ENCODE measurements around the gene GINS2.

GINS2 gene

DNA sequence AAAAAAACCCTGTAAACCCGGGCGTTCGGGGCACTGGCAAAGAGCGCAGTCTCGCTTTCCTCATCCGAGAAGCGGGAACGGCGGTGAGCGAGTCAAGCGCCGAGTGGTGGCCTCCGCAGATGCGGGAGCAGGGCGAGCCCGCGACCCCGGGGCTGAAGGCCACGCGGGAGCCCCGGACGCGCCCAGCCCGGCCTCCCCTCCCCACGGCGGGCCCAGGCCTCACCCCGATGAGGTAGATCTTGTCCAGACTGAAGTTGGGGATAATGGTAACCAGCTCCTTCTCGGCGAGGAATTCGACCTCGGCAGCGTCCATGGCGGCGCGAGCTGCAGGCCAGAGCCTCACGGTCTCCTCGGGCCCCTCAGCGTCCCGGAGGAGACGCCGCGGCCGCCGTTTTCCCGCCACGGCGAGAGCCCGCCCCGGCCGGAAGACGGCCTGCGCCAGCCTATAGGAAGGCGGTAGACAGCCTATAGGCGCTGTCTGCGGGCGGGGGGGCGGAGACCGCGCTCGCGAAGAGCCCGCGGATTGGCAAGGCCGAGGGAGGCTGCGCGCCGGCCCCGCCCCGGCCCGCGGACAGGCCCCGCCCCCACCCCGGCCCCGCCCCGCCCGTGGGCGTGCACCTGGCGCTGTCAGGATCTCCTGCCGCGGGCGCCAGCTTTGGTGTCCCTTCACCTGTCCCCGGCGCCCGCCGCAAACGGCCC lies at the start of gene GINS2:
Gene GINS2, minus strand, starts transcription at position 369 of the 699 bp plus-strand sequence. Its CDS starts 56 bp downstream, at position 313.
- no peak for DNase-seq

DNA sequence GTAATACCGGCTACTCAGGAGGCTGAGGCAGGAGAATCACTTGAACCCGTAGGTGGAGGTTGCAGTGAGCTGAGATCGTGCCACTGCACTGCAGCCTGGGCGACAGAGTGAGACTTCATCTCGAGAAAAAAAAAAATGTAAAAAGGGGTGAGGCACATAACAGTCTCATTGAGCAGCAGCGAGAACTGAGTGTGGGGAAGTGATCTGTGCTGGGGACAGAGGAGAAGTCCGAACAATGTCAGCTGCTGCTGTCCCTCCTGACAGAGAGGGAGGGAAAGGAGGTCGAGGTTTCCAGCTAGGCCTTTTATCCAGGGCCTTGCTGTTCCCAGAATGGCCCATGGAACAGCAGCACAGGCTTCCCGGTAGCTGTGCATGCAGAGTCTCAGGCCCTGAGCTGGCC lies 48.2 kb upstream of the GINS2 start:
- no peak for DNase-seq

DNA sequence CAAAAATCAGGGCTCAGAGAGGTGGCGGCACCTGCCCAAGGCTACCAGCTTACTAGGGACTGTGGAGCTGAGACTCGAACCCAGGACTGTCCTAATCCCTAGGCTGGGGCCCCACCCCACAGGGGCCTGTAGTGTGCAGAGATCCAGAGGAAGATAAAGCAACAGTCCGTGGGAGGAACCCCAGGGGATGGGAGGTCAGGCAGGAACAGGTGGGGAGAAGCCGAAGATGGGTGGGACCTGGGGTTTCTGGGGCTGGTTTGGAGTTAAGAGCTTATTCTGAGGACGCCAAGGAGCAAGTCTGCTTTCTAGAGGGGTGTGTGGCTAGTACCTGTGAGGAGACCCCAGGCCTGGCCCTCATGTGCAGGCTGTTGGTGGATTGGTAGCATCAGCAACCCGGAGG lies 47.2 kb upstream of the GINS2 start:
- DNase-seq = no peak

DNA sequence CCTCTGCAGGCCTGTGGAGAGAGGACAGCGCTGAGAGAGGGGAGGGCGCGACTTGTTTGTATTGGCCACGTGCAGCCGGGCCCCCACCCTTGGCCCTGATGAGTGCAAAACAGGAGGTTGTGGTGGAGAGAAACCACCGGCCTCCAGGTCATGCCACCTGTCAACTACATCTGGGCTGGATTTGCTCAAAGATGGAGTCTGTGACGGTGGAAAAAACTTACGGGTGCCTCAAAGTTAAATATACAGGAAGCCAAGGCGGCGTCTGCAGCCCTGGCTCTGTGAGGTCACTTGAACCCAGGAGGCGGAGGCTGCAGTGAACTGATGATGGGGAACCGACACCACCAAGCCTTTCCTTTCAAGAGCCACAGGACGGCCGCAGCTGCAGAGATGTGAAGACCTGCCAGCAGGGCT lies 46.5 kb upstream of the GINS2 start:
- no peak for DNase-seq

DNA sequence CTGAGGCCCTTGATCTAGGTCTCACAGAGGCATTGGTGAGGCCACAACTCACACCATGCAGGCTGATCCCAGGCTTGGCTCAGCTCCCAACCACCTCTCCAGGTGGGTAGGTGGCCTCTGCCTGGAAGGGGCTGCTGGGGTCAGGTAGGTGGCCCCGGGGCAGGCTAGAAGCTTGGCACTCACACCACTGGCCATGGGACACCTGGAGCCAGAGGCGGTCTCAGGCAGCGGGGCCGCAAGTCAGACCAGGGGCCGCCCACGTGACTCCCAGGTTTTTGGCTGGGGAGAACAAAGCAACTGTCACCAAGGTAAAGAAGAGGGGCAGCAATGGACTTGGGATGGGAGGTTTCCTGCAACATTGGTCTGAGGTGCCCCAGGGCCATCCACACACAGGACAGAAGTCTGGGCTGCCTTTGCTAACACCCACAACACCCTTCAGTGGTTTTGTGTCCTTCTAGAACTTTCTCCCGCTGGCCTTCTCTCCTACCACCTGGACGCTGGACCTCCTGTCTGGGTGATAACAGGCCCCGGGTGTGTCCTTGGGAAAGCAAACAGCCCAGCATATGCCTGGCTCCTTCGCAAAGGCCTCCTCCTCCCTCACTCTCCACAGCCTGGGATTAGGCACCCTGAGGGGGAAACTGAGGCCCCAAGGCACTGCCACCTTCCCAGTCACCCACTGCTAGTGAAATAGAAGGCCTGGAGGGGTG lies 45.7 kb upstream of the GINS2 start:
- no peak for DNase-seq

DNA sequence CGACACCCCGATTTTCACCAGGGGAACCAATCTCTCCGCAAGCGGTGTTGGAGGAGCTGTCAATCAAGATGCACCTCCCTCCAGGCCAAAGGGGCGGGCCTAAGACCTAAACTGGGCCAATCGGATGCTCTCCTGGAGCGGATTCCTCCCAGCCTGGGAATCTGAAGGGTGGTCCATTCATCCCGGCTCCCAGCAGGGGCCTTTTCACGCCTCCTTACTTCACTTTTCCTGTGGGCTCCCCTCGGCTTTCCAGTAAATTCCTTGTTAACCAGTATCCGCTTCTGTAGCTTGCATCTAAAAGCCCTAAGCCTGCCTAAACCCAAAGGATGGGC lies 45.1 kb upstream of the GINS2 start:
- DNase-seq = no peak

DNA sequence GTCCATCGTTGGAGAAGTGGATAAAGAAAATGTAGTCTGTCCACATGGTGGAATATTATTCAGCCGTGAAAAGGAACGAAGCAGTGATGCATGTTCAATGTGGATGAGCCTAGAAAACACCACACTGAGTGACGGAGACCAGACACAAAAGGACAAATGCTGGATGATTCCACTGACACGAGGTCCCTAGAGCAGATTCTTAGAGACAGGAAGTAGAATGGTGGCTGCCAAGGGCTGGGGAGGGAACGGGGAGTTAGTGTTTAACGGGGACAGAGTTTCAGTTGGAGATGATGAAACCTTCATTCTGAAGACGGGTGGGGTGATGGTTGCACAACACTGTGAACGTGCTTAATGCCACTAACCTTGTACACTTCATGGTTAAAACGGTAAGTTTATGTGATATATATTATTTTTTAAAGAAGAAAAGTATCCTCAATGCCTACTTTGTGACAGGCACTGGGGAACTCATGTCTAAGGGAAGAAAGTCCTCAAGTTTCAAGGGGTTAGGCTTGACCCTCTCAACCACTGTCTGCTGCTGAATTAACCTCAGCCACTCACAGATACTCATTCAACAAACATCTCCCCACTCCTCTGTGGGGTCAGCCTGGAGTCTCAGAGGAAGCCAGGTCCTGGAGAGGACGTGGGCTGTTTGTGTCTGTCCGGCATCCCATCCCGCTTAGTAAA lies 44.5 kb upstream of the GINS2 start:
- DNase-seq = no peak

DNA sequence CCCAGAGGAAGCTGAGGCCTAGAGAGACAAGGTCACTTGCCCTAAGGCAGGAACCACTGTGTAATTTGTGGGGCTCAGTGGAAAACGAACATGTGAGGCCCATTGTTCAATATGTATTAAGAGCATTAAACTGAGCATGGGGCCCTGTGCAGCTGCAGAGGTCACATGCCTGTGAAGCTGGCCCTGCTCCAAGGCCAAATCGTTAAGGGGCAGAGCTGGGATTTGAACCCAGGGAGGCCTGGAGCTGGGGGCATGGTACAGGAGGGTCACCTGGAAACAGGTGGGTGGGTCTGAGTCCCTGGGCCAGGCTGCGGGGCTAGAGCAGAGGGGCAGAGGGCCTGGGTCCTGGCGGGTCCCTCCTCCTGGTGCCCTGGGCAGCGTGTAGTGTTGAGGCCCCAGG lies 42.4 kb upstream of the GINS2 start:
- no peak for DNase-seq

DNA sequence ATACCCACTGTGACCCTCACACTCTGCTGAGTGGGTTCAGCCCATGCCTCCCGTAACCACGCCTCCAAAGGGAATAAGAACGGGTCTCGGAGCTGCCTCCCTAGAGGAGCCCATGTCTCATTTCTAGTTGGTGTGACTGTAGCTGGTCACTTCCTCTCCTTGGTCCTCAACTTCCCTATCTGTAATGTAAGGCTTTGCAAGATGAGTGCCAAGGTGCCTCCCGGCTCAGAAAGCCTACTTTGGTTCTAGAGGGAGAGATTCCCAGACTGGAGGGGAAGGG lies 41.4 kb upstream of the GINS2 start:
- no peak for DNase-seq

DNA sequence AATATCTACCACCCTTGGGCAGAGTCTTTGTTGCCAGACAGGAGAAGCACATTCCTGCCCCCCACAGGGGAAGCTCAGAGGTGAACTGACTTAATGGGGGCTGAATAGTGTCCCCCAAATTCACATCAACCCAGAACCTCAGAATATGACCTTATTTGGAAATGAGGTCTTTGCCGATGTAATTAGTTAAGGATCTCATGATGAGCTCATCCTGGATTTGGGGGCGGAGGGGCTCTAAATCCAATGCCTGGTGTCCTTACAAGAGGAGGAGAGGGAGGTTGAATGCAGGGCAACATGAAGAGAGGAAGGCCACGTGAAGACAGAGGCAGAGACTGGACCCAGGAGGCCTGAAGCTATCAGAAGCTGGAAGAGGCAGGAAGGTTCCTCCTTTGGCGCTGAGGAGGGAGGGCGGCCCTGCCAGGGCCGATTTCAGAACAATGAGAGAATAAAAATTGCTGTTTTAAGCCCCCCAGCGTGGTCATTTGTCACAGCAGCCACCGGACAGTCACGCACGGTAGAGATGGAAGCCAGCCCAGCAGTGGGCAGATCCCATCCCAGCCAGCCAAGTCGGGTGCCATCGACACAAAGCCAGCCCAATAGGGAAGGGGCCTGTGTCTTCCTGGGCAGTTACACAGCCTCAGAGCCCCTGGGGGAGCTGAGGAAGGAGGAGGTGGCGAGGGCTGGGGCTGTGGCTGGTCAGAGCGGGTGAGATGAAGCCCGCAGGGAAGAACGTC lies 40.9 kb upstream of the GINS2 start:
- no peak for DNase-seq

DNA sequence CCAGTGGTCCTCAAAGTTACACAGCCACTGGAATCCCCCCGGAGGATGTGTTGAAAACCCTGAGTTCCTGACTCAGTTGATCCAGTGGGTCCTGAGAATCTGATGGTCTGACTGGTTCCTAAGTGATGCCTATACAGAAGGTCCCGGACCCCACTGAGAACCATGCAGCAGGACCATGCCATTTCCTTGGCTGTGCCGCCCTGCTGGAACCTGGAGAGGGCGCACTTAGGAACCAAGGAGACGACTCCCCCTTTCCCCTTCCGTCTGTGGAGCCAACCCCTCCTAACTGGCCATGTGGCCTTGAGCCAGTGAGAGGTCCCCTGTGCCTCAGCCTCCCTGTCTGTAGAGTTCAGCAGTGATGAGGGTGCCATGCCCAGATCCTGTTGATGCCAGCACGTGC lies 40.1 kb upstream of the GINS2 start:
- DNase-seq = no peak

DNA sequence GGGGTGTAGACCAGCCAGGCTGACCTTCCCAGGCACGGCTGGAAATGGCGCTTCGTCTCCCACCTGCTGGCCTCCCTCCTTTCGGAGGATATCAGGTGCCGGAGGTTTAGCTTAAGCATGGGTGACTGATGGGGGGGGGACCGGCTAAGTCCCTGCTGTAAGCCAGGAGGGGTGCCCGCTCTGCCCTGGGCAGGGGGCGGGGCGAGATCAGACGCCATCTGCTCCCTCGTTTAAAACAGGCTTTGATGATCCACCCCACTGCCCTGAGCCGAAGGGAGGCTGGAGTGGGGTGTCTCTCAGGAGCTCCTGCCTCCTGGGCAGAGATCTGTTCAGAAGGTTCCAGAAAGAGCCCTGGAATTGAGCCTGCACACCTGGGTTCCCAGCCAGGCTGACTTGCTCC lies 36.2 kb upstream of the GINS2 start:
- DNase-seq = no peak

DNA sequence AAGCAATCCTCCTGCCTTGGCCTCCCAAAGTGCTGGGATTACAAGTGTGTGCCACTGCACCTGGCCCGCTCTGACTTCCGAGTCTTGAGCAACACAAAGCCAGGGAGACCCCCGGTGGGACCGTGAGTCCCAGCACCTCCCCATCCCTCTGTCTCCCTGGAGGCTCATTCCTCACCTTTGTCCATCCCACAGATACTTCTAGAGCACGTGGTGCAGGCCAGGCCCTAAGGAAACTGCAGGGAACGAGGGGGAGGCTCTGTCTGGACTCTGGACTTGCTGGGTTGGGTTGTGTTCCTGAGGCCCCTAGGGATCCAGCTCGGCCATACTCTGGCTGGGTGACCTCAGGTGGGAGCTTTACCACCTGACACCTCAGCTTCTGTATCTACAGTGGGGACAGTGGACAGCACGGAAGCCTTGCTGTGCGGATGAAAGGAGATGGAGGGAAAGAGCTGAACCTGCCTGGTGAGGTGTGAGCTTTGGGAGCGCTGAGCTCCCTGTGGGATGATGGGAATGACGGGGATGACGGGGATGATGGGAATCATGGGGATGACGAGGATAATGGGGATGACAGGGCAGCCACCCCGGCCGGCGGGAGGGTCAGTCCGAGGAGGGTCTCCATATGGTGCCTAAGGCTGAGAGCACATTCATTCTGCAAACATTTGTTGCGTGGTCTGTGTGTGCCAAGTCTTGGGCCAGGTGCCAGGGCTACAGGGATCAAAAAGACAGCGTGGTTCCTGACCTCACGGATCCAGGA lies 35.5 kb upstream of the GINS2 start:
- DNase-seq = no peak

DNA sequence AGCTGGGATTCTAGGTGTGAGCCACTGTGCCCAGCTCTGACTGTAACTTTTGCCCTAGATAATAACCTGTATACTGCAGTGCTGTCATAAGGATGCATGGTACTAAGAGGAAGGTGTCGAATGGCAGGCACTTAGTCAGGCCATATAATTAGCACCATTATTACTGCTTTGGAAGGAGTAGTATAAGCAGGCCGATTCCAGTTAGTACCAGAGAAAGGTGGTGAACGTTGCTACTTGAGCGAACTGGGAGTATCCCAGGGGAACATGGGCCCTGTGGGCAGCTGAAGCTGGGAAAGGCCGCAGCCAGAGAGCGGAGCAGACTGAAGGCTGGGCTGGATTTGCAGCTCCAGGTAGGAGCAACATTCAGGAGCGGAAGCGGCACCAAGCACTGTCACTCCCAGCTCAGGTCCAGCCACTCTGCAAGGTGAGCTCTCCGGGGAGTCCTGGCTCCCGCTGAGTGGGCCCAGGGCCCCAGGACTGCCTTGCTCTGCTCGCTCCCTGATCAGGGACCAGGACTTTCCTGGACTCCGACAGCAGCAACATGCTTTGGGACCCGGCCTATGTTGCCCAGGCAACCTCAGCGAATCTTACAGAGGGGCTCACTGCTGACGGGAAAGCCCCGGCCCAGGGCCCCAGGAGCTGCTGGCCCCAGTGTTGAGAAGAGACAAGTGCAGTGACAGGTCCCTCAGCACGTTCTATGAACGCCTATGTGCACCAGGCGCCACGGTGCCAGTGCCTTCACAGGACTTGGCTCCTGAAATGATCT lies 33.6 kb upstream of the GINS2 start:
- no peak for DNase-seq

DNA sequence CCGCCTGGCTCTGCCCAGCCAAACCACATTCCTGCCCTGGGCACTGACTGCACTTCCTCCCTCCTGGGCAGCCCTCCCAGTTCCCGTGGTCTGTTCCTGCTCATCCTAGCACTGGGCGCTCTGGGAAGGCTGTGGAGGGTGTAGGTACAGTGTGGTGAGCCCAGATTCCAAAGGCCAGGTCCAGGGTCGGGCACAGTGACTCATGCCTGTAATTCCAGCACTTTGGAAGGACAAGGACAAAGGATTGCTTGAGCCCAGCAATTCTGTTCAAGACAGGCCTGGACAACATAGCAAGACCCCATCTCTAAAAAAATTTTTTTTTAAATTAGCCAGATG lies 31.5 kb upstream of the GINS2 start:
- DNase-seq = no peak

DNA sequence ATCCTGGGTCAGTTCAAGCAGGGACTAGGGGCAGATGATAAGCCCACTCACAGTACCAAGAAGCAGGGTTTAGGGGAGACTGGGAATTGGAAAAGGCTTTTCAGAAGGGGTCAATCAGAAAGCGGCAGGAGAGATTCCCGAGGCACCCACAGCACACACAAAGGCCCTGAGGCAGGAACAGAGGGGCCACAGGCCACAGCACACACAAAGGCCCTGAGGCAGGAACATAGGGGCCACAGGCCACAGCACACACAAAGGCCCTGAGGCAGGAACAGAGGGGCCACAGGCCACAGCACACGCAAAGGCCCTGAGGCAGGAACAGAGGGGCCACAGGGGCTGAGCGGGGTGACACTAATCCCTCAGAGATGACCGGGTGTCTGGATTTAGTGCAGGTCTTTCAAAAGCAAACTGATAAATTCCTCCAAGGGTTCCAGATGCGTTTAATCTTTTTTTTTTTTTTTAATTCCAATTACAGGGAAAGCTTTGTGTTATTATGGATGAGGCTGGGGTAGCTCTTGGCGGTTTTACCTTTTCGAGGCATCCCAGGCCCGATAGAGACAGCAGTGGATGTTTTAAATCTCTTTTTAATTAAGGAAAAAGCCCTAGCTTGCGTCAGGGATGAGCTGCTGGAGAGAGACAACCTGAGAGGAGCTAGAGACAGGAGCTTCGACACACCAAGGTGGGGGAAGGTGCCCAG lies 31.0 kb upstream of the GINS2 start:
- no peak for DNase-seq

DNA sequence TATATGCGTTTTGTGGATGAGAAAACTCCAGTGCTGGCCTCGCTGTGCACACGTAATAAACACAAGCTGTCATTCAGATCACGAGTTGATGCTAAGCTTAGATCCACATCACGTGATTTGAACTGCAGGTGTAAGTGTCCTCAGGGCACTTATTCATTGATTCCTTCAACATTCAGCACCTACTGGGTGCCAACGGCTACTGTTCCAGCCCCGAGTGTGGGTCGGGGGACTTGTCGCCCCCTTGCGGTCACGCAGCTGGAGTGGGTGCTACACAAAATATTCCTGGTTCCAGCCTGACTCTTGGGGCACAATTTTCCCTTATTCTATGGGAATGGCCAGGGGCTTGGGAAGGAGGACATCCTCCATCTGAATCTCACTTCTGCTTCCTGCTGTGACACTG lies 29.9 kb upstream of the GINS2 start:
- DNase-seq = no peak

DNA sequence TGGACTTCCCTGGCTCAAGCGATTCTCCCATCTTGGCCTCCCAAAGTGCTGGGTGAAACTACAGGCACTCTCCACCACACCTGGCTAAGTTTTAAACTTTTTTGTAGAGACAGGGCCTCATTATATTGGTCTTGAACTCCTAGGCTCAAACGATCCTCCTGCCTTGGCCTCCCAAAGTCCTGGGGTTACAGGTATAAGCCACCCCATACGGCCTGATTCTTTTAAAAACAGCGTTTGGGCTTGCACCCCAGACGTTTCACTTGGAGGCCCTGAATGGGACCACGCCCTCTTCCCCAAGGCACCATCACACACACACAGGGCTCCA lies 29.4 kb upstream of the GINS2 start:
- DNase-seq = no peak

DNA sequence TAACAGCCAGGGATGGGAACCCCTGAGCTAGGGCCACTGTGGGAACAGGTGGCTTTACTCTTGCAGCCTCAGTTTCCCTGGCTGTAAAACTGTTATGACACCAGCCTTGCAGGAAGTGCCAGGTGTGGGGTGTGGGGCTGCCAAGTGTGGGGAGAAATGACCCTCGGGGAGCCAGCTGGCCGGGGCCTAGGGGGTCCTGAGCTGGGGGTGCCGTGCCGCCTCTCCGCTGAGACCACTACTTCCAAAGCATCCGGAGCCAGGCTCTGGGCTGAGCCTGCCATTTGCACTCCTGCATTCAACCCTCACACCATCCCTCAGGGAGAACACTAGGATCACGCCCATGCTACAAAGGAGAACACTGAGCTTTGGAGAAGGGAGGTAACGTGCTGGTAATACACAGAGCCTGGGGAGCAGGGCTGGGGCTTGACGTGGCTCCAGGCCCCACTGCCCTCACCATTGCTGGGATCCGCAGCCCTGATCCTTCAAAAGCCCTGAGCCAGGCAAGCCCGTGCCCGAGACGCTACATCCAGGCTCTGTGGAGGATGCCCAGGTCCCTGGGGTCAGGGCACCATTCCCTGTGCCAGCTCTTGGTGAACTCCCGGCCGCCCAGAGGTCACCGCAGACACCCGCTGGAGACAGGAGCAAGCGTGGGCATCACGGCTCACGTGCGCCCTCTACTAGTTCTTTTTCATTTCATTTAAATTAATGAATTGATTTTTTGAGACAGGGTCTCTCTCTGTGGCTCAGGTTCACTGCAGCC lies 28.8 kb upstream of the GINS2 start:
- DNase-seq = no peak

DNA sequence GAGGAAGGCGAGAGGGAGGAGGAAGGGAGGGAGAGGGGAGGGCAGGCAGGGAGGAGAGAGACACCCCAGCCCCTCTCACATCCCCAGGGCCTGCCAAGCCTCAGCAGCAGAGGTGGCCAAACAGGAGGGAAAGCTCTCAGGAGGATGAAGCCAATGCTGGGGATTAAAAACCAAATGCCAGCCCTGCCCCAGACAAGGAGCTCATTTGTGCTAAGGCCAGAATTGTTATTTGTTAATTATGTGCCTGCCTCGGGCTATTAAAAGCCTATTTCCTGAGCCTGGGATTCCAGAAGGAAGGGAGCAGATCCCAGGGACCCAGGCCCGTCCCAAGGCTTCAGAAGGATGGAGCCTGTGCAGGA lies 27.9 kb upstream of the GINS2 start:
- no peak for DNase-seq

DNA sequence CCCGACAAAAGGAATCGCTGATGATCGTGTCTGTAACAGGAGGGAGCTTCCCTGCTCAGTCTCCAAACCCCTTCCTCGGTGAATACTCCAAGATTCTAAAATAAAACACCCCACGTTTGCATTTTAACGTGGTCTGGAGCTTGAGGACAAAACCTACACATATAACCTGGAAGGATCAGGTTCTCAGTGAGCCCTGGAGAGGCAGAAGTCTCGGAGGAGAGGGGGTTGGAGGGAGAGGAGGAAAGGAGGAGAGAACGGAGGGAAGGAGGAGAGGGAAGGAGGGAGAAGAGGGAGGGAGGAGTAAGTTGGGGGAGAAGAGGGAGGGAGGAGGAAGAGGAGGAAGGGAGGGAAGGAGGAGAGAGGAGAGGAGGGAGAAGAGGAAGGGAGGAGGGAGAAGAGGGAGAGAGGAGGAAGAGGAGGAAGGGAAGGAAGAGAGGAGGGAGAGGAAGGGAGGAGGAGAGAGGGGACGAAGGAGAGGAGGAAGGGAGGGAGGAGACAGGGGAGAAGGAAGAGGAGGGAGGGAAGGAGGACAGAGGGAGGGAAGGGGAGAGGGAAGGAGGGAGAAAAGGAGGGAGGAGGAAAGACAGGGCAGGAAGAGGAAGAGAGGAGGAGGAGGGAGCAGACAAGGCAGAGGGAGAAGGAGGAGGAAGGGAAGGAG lies 27.4 kb upstream of the GINS2 start:
- DNase-seq = no peak
